Sciatic nerve (tissue), 2 donors: Measurements from ENCODE around the gene PDIA4. TPM values are rescaled to one million over a fixed set of nuclear protein-coding genes. Genes with fewer than 3 reads are reported as not detected.
A peak's percentile ranks its signal among the peaks of the same experiment; 100 is the strongest.

Experiments used
- ATAC-seq: fragments of 200-7000 bp; cut with Tn5 transposase; one replicate; pipeline ENCODE4 v1.9.1; 2020; ENCODE audit warnings: mild to moderate bottlenecking, moderate library complexity
- DNase-seq: peaks from one replicate; pipeline ENCODE4 v3.0.0-alpha.2; 2020; ENCODE audit warnings: low spot score
- intact Hi-C: fragments of 100-400 bp; cut with DNase I; formaldehyde crosslinking; loops from one replicate; pipeline ENCODE4 v1.14.2; 2022
- total RNA-seq: library from RNA; stranded (reverse); fragmentation: NEBNext Ultra II Directional; extraction: Animal tissue kit (Norgen Biotek cat#: 25700); gene quantifications from one replicate; pipeline ENCODE4 v1.2.1, GENCODE V29; 2021
- donor health status: DM: no; HTN: no; CAD: no.
- donor health status: DM: no; HTN: no; CAD: no.

PDIA4 gene
- total RNA-seq, 1 donor from 2014 or later: 61.5 TPM

- intact Hi-C loops: loop anchor here (5.0 to 10.0 kb wide), 2 partner anchors 60 to 88 kb away; partner anchors contain the start of gene ZNF786
- DNase-seq (no peak), ATAC-seq (no peak)
Measured at GRCh38 chr7:149007146-149007545, 21.2 kb downstream of the PDIA4 start.

GRCh38 chr7:149006345-149006725 lies 22.0 kb downstream of the PDIA4 start:
- DNase-seq: no peak
- peak; percentile 6 for ATAC-seq
- intact Hi-C loops: loop anchor here (5.0 to 10.0 kb wide), 2 partner anchors 61 to 88 kb away; partner anchors contain the start of gene ZNF786

GRCh38 chr7:149005427-149006344 lies 22.6 kb downstream of the PDIA4 start:
- intact Hi-C loops: loop anchor here (5.0 to 10.0 kb wide), 2 partner anchors 62 to 89 kb away; partner anchors contain the start of gene ZNF786
- peak; percentile 93 for DNase-seq
- peak; percentile 90 for ATAC-seq

GRCh38 chr7:149004405-149005370 lies 23.6 kb downstream of the PDIA4 start:
- no peak for ATAC-seq
- DNase-seq: no peak
- intact Hi-C loops: loop anchor here (5.0 to 10.0 kb wide), 2 partner anchors 63 to 90 kb away; partner anchors contain the start of gene ZNF786

- ATAC-seq (no peak), DNase-seq (no peak)
- intact Hi-C loops: loop anchor here (10.0 kb wide), 1 partner anchor 91 kb away; the partner anchor contains the start of gene ZNF786
Measured at GRCh38 chr7:149003560-149004305, 24.6 kb downstream of the PDIA4 start.

- ATAC-seq (no peak), DNase-seq (no peak)
- intact Hi-C loops: loop anchor here (10.0 kb wide), 1 partner anchor 92 kb away; the partner anchor contains the start of gene ZNF786
Measured at GRCh38 chr7:149003018-149003417, 25.3 kb downstream of the PDIA4 start.

GRCh38 chr7:149002604-149003003 lies 25.7 kb downstream of the PDIA4 start:
- ATAC-seq (no peak), DNase-seq (no peak)
- intact Hi-C loops: loop anchor here (10.0 kb wide), 1 partner anchor 92 kb away; the partner anchor contains the start of gene ZNF786

- intact Hi-C loops: loop anchor here (10.0 kb wide), 1 partner anchor 93 kb away; the partner anchor contains the start of gene ZNF786
- DNase-seq (no peak), ATAC-seq (no peak)
Measured at GRCh38 chr7:149001427-149002068, 26.8 kb downstream of the PDIA4 start.

GRCh38 chr7:149000961-149001360 lies 27.3 kb downstream of the PDIA4 start:
- ATAC-seq (no peak), DNase-seq (no peak)
- intact Hi-C loops: loop anchor here (10.0 kb wide), 1 partner anchor 94 kb away; the partner anchor contains the start of gene ZNF786

GRCh38 chr7:148999192-148999591 lies 29.1 kb downstream of the PDIA4 start:
- ATAC-seq: no peak
- intact Hi-C loops: no loop called here
- DNase-seq: no peak

GRCh38 chr7:148997497-148997896 lies 30.8 kb downstream of the PDIA4 start:
- DNase-seq: no peak
- intact Hi-C loops: no loop called here
- no peak for ATAC-seq

- ATAC-seq: no peak
- no peak for DNase-seq
- intact Hi-C loops: no loop called here
Measured at GRCh38 chr7:148994576-148994975, 33.7 kb downstream of the PDIA4 start.

- intact Hi-C loops: no loop called here
- no peak for ATAC-seq
- DNase-seq: no peak
Measured at GRCh38 chr7:148993193-148993592, 35.1 kb downstream of the PDIA4 start.

GRCh38 chr7:148991536-148991935 lies 36.8 kb downstream of the PDIA4 start:
- intact Hi-C loops: no loop called here
- ATAC-seq (no peak), DNase-seq (no peak)

GRCh38 chr7:148987751-148988512 lies 40.4 kb downstream of the PDIA4 start:
- ATAC-seq: no peak

GRCh38 chr7:148987010-148987750 lies 41.1 kb downstream of the PDIA4 start:
- intact Hi-C loops: no loop called here
- peak; percentile 96 for ATAC-seq
- DNase-seq: peak; percentile 80

More at GRCh38 chr7:148987751-148988512, 40.4 kb downstream of the PDIA4 start:
- no peak for DNase-seq
- intact Hi-C loops: no loop called here

- no peak for ATAC-seq
- no peak for DNase-seq
- intact Hi-C loops: no loop called here
Measured at GRCh38 chr7:148986742-148987009, 41.6 kb downstream of the PDIA4 start.
